ENCODE results near the gene LRP8. TPM values are rescaled to one million over a fixed set of nuclear protein-coding genes. Genes with fewer than 3 reads are reported as not detected.

Gene LRP8
- polyA plus RNA-seq, 1 of the 3 experiments (the other 2 are of a cell fraction): 19.9 TPM

DNA sequence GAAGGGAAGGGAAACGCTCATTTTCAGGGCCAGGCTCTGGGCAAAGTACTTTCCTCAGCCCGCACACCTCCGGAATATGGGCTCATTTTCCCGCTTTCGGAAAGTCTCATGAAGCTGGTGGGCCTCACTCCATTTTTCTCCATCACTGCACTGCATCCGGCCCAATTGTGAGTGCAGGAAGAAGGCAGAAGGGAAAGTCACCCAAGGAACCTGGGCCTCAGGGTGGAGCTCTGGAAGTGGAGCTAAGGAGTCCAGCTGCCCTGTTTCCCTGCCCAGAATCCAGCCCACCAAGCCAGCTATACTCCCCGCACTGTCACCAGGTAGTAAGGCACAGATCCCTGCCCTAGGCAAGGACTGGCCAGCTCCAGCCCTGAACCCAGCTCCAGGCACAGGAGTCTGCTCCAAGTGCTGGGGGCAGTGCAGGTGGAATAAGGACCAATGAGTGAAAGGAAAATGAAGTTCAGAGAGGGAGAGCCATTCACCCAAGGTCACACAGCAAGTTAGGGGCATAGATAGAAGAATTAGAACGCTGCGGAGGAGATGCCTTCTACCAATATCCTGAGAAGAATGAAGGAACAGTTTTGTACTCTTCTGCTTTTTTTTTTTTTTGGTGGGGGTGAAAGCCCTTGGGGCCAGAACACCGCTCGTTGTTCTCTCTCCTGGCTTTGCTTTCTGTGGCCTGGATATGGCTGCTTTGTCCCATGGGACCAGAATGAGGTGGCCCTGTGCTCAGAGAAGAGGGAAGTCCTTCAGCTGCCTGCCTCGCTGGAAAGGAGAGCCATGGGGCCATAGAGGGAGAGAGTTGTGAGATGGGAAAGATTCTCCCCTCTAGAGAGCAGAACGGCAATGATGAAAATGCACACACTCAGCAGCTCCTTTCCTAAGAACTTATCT is 10.0 kb downstream of the LRP8 start:
- no peaks in the 10 kb centered on the region for H3K79me2 ChIP-seq (ENCODE audit: insufficient read depth)
- TF ChIP-seq, protein P1, sequence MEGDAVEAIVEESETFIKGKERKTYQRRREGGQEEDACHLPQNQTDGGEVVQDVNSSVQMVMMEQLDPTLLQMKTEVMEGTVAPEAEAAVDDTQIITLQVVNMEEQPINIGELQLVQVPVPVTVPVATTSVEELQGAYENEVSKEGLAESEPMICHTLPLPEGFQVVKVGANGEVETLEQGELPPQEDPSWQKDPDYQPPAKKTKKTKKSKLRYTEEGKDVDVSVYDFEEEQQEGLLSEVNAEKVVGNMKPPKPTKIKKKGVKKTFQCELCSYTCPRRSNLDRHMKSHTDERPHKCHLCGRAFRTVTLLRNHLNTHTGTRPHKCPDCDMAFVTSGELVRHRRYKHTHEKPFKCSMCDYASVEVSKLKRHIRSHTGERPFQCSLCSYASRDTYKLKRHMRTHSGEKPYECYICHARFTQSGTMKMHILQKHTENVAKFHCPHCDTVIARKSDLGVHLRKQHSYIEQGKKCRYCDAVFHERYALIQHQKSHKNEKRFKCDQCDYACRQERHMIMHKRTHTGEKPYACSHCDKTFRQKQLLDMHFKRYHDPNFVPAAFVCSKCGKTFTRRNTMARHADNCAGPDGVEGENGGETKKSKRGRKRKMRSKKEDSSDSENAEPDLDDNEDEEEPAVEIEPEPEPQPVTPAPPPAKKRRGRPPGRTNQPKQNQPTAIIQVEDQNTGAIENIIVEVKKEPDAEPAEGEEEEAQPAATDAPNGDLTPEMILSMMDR (IDR thresholded peaks at IDR 0.05): no peak
- no peak for TF ChIP-seq TAF1 (IDR thresholded peaks at IDR 0.05; ENCODE audit: borderline replicate concordance, low read depth, low read length)
- no peak for TF ChIP-seq GABPA (IDR thresholded peaks at IDR 0.05; ENCODE audit: low read depth)
- no peak for TF ChIP-seq NFIC (IDR thresholded peaks at IDR 0.05; ENCODE audit: borderline replicate concordance)
- TF ChIP-seq, protein P2, sequence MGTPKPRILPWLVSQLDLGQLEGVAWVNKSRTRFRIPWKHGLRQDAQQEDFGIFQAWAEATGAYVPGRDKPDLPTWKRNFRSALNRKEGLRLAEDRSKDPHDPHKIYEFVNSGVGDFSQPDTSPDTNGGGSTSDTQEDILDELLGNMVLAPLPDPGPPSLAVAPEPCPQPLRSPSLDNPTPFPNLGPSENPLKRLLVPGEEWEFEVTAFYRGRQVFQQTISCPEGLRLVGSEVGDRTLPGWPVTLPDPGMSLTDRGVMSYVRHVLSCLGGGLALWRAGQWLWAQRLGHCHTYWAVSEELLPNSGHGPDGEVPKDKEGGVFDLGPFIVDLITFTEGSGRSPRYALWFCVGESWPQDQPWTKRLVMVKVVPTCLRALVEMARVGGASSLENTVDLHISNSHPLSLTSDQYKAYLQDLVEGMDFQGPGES (IDR thresholded peaks at IDR 0.05; ENCODE audit: low read depth, low read length): no peak
- TF ChIP-seq FOSL2 (IDR thresholded peaks at IDR 0.05; ENCODE audit: borderline replicate concordance, low read depth): no peak
- no peak for TF ChIP-seq ELF1 (IDR thresholded peaks at IDR 0.05)
- TF ChIP-seq MXI1 (IDR thresholded peaks at IDR 0.05; ENCODE audit: low read depth, low read length): no peak
- TF ChIP-seq POLR2AphosphoS5 (IDR thresholded peaks at IDR 0.05; ENCODE audit: low read depth, low read length): no peak
- no peak for TF ChIP-seq TCF12 (IDR thresholded peaks at IDR 0.05)
- no peak for TF ChIP-seq RXRA (IDR thresholded peaks at IDR 0.05; ENCODE audit: borderline replicate concordance, low read depth)
- TF ChIP-seq RFX5 (IDR thresholded peaks at IDR 0.05; ENCODE audit: low read length): no peak
- no peak for TF ChIP-seq EP300 (IDR thresholded peaks at IDR 0.05; ENCODE audit: borderline replicate concordance in 1 of 2, low read depth in 1 of 2, low read length in 1 of 2)
- TF ChIP-seq GATA2 (CRISPR knock-in tag; IDR thresholded peaks at IDR 0.05): no peak
- TF ChIP-seq, protein P3, sequence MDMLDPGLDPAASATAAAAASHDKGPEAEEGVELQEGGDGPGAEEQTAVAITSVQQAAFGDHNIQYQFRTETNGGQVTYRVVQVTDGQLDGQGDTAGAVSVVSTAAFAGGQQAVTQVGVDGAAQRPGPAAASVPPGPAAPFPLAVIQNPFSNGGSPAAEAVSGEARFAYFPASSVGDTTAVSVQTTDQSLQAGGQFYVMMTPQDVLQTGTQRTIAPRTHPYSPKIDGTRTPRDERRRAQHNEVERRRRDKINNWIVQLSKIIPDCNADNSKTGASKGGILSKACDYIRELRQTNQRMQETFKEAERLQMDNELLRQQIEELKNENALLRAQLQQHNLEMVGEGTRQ (IDR thresholded peaks at IDR 0.05; ENCODE audit: borderline replicate concordance, low read depth, low read length): no peak
- no peaks in the 10 kb centered on the region for H4K20me1 ChIP-seq (ENCODE audit: insufficient read depth)
- H3F3A ChIP-seq (replicated peaks; ENCODE audit: insufficient read depth): no peaks in the 10 kb centered on the region
- POLR2A ChIA-PET: interaction anchor here (0.9 to 2.6 kb wide), 5 partner anchors 9 to 40 kb away, joined by 3 to 13 read pairs (median 3); no protein-coding TSS in a partner anchor
- H2AFZ ChIP-seq (ENCODE audit: low read depth): no peak overlapping the region
- H3K36me3 ChIP-seq (replicated peaks in 1 of 2; ENCODE audit: control insufficient read depth in 1 of 2, insufficient read depth in 2 of 2, low read length in 1 of 2): no peaks in the 10 kb centered on the region
- no peak for DNase-seq
- H3K4me3 ChIP-seq (ENCODE audit: low read depth in 2 of 2, low read length in 1 of 2): no peak overlapping the region
- 96% methylated on average over 13 of the region's 13 CpGs for WGBS (ENCODE audit: low lambda C conversion rate)
- CTCF ChIA-PET: interaction anchor here (1.0 to 4.1 kb wide), 8 partner anchors 9 to 78 kb away, joined by 3 to 27 read pairs (median 6); no protein-coding TSS in a partner anchor
- peaks cover 0 to 87% of the 10 kb centered on the region in 2 experiments; a peak in 2 of 4 replicates for H3K4me1 ChIP-seq (ENCODE audit: control insufficient read depth in 1 of 2, insufficient read depth in 2 of 2, low read depth in 1 of 2, low read length in 1 of 2)
- no peaks in the 10 kb centered on the region for H3K27me3 ChIP-seq (ENCODE audit: insufficient read depth)
- H3K4me2 ChIP-seq: no peak overlapping the region
- no peaks in the 10 kb centered on the region for H3K9me2 ChIP-seq
- H3K9ac ChIP-seq: no peak overlapping the region
- no peaks in the 10 kb centered on the region for H3K9me3 ChIP-seq
- H3K27ac ChIP-seq (ENCODE audit: low read depth in 2 of 2, low read length in 1 of 2): peak overlapping the region in 1 of 2 experiments; percentile 100; a peak in 2 of 4 replicates

Measured in SK-N-SH (cell line).